Large intestine (tissue), 3 donors: ENCODE data around the gene GPR156. TPM values are rescaled to one million over a fixed set of nuclear protein-coding genes. Genes with fewer than 3 reads are reported as not detected.

Experiments
- DNase-seq, 2 donors: peaks; one replicate each; pipeline versions ENCODE4 v3.0.0 to v3.0.0-alpha.2; 2013
- H3K27ac ChIP-seq: one replicate; pipeline ENCODE4 v1.5.1; 2013; ENCODE audit warnings: low read length
- H3K27me3 ChIP-seq: 2 replicates; pipeline ENCODE4 v1.6.1; 2013; ENCODE audit warnings: low read length; ENCODE audit not compliant: control insufficient read depth, insufficient read depth
- H3K36me3 ChIP-seq: 2 replicates; pipeline ENCODE4 v1.6.1; 2013; ENCODE audit warnings: low read length; ENCODE audit not compliant: control insufficient read depth, insufficient read depth
- H3K4me1 ChIP-seq: one replicate; pipeline ENCODE4 v1.6.1; 2013; ENCODE audit warnings: low read length; ENCODE audit not compliant: control insufficient read depth, insufficient read depth
- H3K4me3 ChIP-seq: one replicate; pipeline ENCODE4 v1.5.1; 2013; ENCODE audit warnings: low read length
- H3K9me3 ChIP-seq: one replicate; pipeline ENCODE4 v1.6.1; 2013; ENCODE audit warnings: mild to moderate bottlenecking, low read depth, low read length, moderate library complexity; ENCODE audit not compliant: control insufficient read depth
- WGBS: methylation state at CpG from one replicate; pipeline ENCODE4 v1.1.5; 2013; ENCODE audit warnings: low lambda C conversion rate; ENCODE audit not compliant: insufficient coverage; 5-methylcytosine and 5-hydroxymethylcytosine counted together
- polyA plus RNA-seq: library from polyadenylated mRNA; unstranded; fragments of 120-200 nt; gene quantifications from one replicate; pipeline ENCODE4 v1.2.1, GENCODE V29; 2013

The GPR156 gene
- polyA plus RNA-seq, 1 donor: 0.33 TPM

- no CpG with 5 or more reads among the region's 2 CpGs for WGBS
Observed at GRCh38 chr3:120276767-120277166, 8.3 kb downstream of the GPR156 start.

GRCh38 chr3:120275618-120276017, 9.4 kb downstream of the GPR156 start:
- Histone ChIP-seq H3K4me1 (no peaks in the 10 kb centered on the region), H3K9me3 (no peaks in the 10 kb centered on the region), H3K27ac (no peak overlapping the region), H3K36me3 (no peaks in the 10 kb centered on the region), H3K4me3 (no peak overlapping the region), H3K27me3 (peaks cover 8% of the 10 kb centered on the region)
- no peak for DNase-seq
- WGBS: no CpG with 5 or more reads among the region's 4 CpGs

More at GRCh38 chr3:120276767-120277166, 8.3 kb downstream of the GPR156 start:
- H3K27ac ChIP-seq: no peak overlapping the region
- no peaks in the 10 kb centered on the region for H3K9me3 ChIP-seq
- no peaks in the 10 kb centered on the region for H3K36me3 ChIP-seq
- H3K4me1 ChIP-seq: no peaks in the 10 kb centered on the region
- no peak for DNase-seq
- no peak overlapping the region for H3K4me3 ChIP-seq
- peaks cover 11% of the 10 kb centered on the region for H3K27me3 ChIP-seq

GRCh38 chr3:120274739-120275167, 10.3 kb downstream of the GPR156 start:
- H3K9me3 ChIP-seq: no peaks in the 10 kb centered on the region
- WGBS: no CpG with 5 or more reads among the region's 5 CpGs
- peaks cover 3% of the 10 kb centered on the region for H3K27me3 ChIP-seq
- no peaks in the 10 kb centered on the region for H3K36me3 ChIP-seq
- H3K4me1 ChIP-seq: no peaks in the 10 kb centered on the region
- H3K27ac ChIP-seq: no peak overlapping the region
- H3K4me3 ChIP-seq: no peak overlapping the region
- DNase-seq: no peak

GRCh38 chr3:120272286-120272685, 12.7 kb downstream of the GPR156 start:
- no CpG with 5 or more reads among the region's 1 CpG for WGBS
- H3K27me3 ChIP-seq: peaks cover 3% of the 10 kb centered on the region
- DNase-seq: no peak
- no peaks in the 10 kb centered on the region for H3K9me3 ChIP-seq
- no peaks in the 10 kb centered on the region for H3K36me3 ChIP-seq
- H3K27ac ChIP-seq: no peak overlapping the region
- no peaks in the 10 kb centered on the region for H3K4me1 ChIP-seq
- no peak overlapping the region for H3K4me3 ChIP-seq

- no peaks in the 10 kb centered on the region for H3K36me3 ChIP-seq
- no peaks in the 10 kb centered on the region for H3K4me1 ChIP-seq
- no CpG with 5 or more reads among the region's 5 CpGs for WGBS
- no peaks in the 10 kb centered on the region for H3K27me3 ChIP-seq
- H3K27ac ChIP-seq: no peak overlapping the region
- no peak for DNase-seq
- no peaks in the 10 kb centered on the region for H3K9me3 ChIP-seq
- H3K4me3 ChIP-seq: no peak overlapping the region
Observed at GRCh38 chr3:120265989-120266388, 19.0 kb downstream of the GPR156 start.

GRCh38 chr3:120264963-120265362, 20.1 kb downstream of the GPR156 start:
- DNase-seq: no peak
- WGBS: no CpG with 5 or more reads among the region's 1 CpG
- no peaks in the 10 kb centered on the region for H3K27me3 ChIP-seq
- H3K4me1 ChIP-seq: no peaks in the 10 kb centered on the region
- H3K4me3 ChIP-seq: no peak overlapping the region
- H3K27ac ChIP-seq: no peak overlapping the region
- no peaks in the 10 kb centered on the region for H3K36me3 ChIP-seq
- no peaks in the 10 kb centered on the region for H3K9me3 ChIP-seq

- no peak for DNase-seq
- Histone ChIP-seq H3K4me3 (no peak overlapping the region), H3K4me1 (no peaks in the 10 kb centered on the region), H3K9me3 (no peaks in the 10 kb centered on the region), H3K27ac (no peak overlapping the region), H3K27me3 (no peaks in the 10 kb centered on the region), H3K36me3 (no peaks in the 10 kb centered on the region)
- WGBS: 93% methylated on average over 2 of the region's 5 CpGs
Observed at GRCh38 chr3:120263792-120264191, 21.2 kb downstream of the GPR156 start.

GRCh38 chr3:120258009-120258408, 27.0 kb downstream of the GPR156 start:
- no CpG with 5 or more reads among the region's 1 CpG for WGBS
- H3K4me3 ChIP-seq: no peak overlapping the region
- DNase-seq: no peak
- no peaks in the 10 kb centered on the region for H3K27me3 ChIP-seq
- H3K36me3 ChIP-seq: no peaks in the 10 kb centered on the region
- H3K9me3 ChIP-seq: peaks cover 8% of the 10 kb centered on the region
- H3K27ac ChIP-seq: no peak overlapping the region
- H3K4me1 ChIP-seq: no peaks in the 10 kb centered on the region

- Histone ChIP-seq H3K36me3 (no peaks in the 10 kb centered on the region), H3K4me1 (no peaks in the 10 kb centered on the region), H3K4me3 (no peak overlapping the region), H3K27ac (no peak overlapping the region), H3K9me3 (no peaks in the 10 kb centered on the region), H3K27me3 (no peaks in the 10 kb centered on the region)
- no peak for DNase-seq
Observed at GRCh38 chr3:120245386-120245785, 39.6 kb downstream of the GPR156 start.

GRCh38 chr3:120244834-120245225, 40.2 kb downstream of the GPR156 start:
- no peak overlapping the region for H3K4me3 ChIP-seq
- no peak overlapping the region for H3K27ac ChIP-seq
- no peaks in the 10 kb centered on the region for H3K9me3 ChIP-seq
- H3K27me3 ChIP-seq: no peaks in the 10 kb centered on the region
- DNase-seq: no peak
- WGBS: no CpG with 5 or more reads among the region's 3 CpGs
- H3K4me1 ChIP-seq: no peaks in the 10 kb centered on the region
- H3K36me3 ChIP-seq: no peaks in the 10 kb centered on the region

GRCh38 chr3:120239644-120240043, 45.4 kb downstream of the GPR156 start:
- no peaks in the 10 kb centered on the region for H3K4me1 ChIP-seq
- H3K4me3 ChIP-seq: no peak overlapping the region
- no peaks in the 10 kb centered on the region for H3K9me3 ChIP-seq
- H3K36me3 ChIP-seq: no peaks in the 10 kb centered on the region
- no CpG with 5 or more reads among the region's 2 CpGs for WGBS
- no peaks in the 10 kb centered on the region for H3K27me3 ChIP-seq
- H3K27ac ChIP-seq: no peak overlapping the region
- DNase-seq: peak in 1 of 2 donors; percentile 29
